ENCODE data around the gene AREG.

DNA sequence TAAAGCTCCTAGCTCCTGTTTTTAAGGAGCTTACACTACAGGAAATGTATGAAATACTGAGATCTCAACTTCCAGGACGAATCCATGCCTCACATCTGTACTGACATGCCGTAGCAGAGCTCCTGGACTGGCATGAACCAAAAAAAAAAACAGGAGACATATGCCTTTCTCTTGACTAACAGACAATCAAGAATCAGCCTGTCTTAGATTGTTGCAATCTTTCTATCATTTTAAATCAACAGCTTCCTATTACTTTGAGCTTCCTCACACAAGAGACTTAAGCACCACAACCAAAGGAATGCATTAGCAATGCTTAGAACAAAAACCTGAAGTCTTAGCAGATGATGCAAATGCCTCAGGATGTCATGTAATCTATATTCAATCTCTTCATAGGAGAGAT lies 34.7 kb upstream of the AREG start:
- TF ChIP-seq HDGF (IDR thresholded peaks at IDR 0.05; ENCODE audit: borderline replicate concordance) (no peak), L3MBTL2 (conservative IDR thresholded peaks at IDR 0.05) (no peak), ZNF384 (IDR thresholded peaks at IDR 0.05) (no peak)
- TF ChIP-seq, protein P1, sequence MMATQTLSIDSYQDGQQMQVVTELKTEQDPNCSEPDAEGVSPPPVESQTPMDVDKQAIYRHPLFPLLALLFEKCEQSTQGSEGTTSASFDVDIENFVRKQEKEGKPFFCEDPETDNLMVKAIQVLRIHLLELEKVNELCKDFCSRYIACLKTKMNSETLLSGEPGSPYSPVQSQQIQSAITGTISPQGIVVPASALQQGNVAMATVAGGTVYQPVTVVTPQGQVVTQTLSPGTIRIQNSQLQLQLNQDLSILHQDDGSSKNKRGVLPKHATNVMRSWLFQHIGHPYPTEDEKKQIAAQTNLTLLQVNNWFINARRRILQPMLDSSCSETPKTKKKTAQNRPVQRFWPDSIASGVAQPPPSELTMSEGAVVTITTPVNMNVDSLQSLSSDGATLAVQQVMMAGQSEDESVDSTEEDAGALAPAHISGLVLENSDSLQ (IDR thresholded peaks at IDR 0.05), result no peak
